Gastrocnemius medialis (tissue), 4 donors: Measurements from ENCODE around the gene PAPPA. TPM values are rescaled to one million over a fixed set of nuclear protein-coding genes. Genes with fewer than 3 reads are reported as not detected.

Experiments
- ATAC-seq, 2 donors: fragments of 150-250 bp; one replicate each; pipeline ENCODE4 v1.9.1; 2016
- DNase-seq, 2 donors: peaks; one replicate each; pipeline ENCODE4 v3.0.0-alpha.2; 2019
- H3K27ac ChIP-seq, 4 donors: fragments of 200-600 bp; sonication (generic); 1 replicate in 1 of 4; 2 replicates in 3 of 4; pipeline ENCODE4 v1.5.1; 2016 to 2018; ENCODE audit warnings: mild to moderate bottlenecking in 2 of 4, moderate library complexity in 1 of 4
- H3K27me3 ChIP-seq, 3 donors: fragments of 200-600 bp; sonication (generic) in 2 of 3; 1 replicate in 1 of 3; 2 replicates in 2 of 3; pipeline versions ENCODE4 v1.5.1 to v1.6.0; 2016 to 2019; ENCODE audit warnings: mild to moderate bottlenecking in 1 of 3, moderate library complexity in 1 of 3
- H3K36me3 ChIP-seq, 2 donors: fragments of 200-600 bp; sonication (generic) in 1 of 2; one replicate each; pipeline ENCODE4 v1.5.1; 2017 to 2018
- H3K4me1 ChIP-seq, 2 donors: fragments of 200-600 bp; sonication (generic) in 1 of 2; one replicate each; pipeline ENCODE4 v1.5.1; 2016 to 2017; ENCODE audit warnings: mild to moderate bottlenecking in 2 of 2
- H3K4me3 ChIP-seq, 4 donors: fragments of 200-600 bp; sonication (generic) in 3 of 4; 1 replicate in 1 of 4; 2 replicates in 3 of 4; pipeline ENCODE4 v1.5.1; 2016 to 2019; ENCODE audit warnings: mild to moderate bottlenecking in 2 of 4
- H3K9me3 ChIP-seq, 3 donors: fragments of 200-600 bp; sonication (generic) in 2 of 3; 1 replicate in 1 of 3; 2 replicates in 2 of 3; pipeline ENCODE4 v1.5.1; 2016 to 2019
- POLR2A ChIP-seq, 2 donors: fragments of 450-650 bp; IDR thresholded peaks; one replicate each; pipeline ENCODE4 v1.6.1; 2017; ENCODE audit warnings: antibody characterized with exemption in 2 of 2, mild to moderate bottlenecking in 2 of 2, moderate library complexity in 2 of 2
- in situ Hi-C, 4 donors: fragments of 200-750 bp; cut with MboI; loops; one replicate each; pipeline versions ENCODE4 v1.15.0 to v1.8.0; 2017; ENCODE audit warnings: low sequenced_read_pairs in 4 of 4
- intact Hi-C: fragments of 100-400 bp; cut with DNase I; formaldehyde crosslinking; loops from one replicate; pipeline ENCODE4 v1.15.1; 2023; ENCODE audit warnings: low total_unique reads
- total RNA-seq, 4 donors: library from RNA; depleted of rRNA; stranded (reverse); fragments of >200 nt; gene quantifications; one replicate each; pipeline versions ENCODE4 v1.1.0 to v1.2.3, GENCODE V29; 2016
- TF ChIP-seq, protein P1 (sequence below), 5 experiments: fragments of 450-650 bp in 3 of 5; fragments of 200-600 bp in 2 of 5; sonication (generic) in 2 of 5; IDR thresholded peaks in 4 of 5; conservative IDR thresholded peaks in 1 of 5; 1 replicate in 4 of 5; 2 replicates in 1 of 5; pipeline ENCODE4 v1.5.1; 2016 to 2019; ENCODE audit warnings: antibody characterized with exemption in 5 of 5, mild to moderate bottlenecking in 3 of 5, moderate library complexity in 3 of 5

PAPPA gene
- total RNA-seq, 4 donors from 2014 or later, result 0.56 to 2.1 (median 1.4) TPM

GRCh38 chr9:116342941-116343340 lies 189.3 kb downstream of the PAPPA start:
- Histone ChIP-seq H3K9me3 (no peaks in the 10 kb centered on the region), H3K4me1 (no peaks in the 10 kb centered on the region), H3K4me3 (no peak overlapping the region), H3K27ac (no peak overlapping the region), H3K27me3 (no peaks in the 10 kb centered on the region), H3K36me3 (no peaks in the 10 kb centered on the region)
- TF ChIP-seq POLR2A (IDR thresholded peaks at IDR 0.05), result no peak
- TF ChIP-seq, protein P1, sequence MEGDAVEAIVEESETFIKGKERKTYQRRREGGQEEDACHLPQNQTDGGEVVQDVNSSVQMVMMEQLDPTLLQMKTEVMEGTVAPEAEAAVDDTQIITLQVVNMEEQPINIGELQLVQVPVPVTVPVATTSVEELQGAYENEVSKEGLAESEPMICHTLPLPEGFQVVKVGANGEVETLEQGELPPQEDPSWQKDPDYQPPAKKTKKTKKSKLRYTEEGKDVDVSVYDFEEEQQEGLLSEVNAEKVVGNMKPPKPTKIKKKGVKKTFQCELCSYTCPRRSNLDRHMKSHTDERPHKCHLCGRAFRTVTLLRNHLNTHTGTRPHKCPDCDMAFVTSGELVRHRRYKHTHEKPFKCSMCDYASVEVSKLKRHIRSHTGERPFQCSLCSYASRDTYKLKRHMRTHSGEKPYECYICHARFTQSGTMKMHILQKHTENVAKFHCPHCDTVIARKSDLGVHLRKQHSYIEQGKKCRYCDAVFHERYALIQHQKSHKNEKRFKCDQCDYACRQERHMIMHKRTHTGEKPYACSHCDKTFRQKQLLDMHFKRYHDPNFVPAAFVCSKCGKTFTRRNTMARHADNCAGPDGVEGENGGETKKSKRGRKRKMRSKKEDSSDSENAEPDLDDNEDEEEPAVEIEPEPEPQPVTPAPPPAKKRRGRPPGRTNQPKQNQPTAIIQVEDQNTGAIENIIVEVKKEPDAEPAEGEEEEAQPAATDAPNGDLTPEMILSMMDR (IDR thresholded peaks at IDR 0.05 in 4 of 5, conservative IDR thresholded peaks at IDR 0.05 in 1 of 5), result no peak
- no peak for ATAC-seq
- intact Hi-C loops (no loop called here), in situ Hi-C loops (no loop called here)
- no peak for DNase-seq

DNA sequence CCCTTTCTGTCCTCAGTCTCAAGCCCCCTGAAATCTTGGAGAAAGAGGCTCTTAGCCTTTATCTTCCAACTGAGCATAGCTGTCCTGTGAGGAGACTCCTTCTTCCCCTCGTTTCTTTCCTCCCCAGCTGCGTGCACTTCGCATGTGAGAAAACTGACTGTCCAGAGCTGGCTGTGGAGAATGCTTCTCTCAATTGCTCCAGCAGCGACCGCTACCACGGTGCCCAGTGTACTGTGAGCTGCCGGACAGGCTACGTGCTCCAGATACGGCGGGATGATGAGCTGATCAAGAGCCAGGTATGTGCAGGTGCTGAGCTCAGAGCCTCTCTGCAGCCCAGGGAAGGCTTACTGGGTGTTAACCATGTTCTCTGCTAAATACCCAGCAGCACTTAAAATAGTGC lies 190.8 kb downstream of the PAPPA start:
- no peak for ATAC-seq
- intact Hi-C loops, result no loop called here

DNA sequence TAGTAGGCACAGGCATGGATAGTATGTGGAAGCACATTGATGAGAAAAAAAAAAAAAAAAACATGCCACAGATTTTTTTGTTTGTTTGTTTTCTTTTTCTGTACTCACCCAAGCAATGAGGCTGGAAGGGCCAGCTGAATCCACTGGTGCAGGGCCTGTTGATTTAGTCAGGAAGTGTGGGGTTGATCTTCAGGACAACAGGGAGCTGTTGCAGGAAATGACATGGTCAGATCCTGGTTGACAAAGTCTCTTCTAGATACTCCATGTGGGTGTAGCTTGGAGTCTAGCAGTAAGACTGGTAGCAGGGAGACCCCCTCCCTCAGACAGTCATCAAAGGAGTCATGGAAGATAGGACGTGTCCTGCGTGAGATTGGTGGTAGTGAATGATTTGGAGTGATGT lies 191.8 kb downstream of the PAPPA start:
- DNase-seq, result no peak
- TF ChIP-seq, protein P1 (IDR thresholded peaks at IDR 0.05 in 4 of 5, conservative IDR thresholded peaks at IDR 0.05 in 1 of 5), result no peak
- Histone ChIP-seq H3K4me1 (no peaks in the 10 kb centered on the region), H3K4me3 (no peak overlapping the region), H3K27me3 (no peaks in the 10 kb centered on the region), H3K36me3 (no peaks in the 10 kb centered on the region), H3K27ac (no peak overlapping the region), H3K9me3 (no peaks in the 10 kb centered on the region)
- intact Hi-C loops, result no loop called here
- ATAC-seq, result no peak
- in situ Hi-C loops, result no loop called here

More for the DNA sequence above, 190.8 kb downstream of the PAPPA start:
- no peak overlapping the region for H3K27ac ChIP-seq
- no peaks in the 10 kb centered on the region for H3K9me3 ChIP-seq
- H3K27me3 ChIP-seq, result no peaks in the 10 kb centered on the region
- TF ChIP-seq, protein P1 (IDR thresholded peaks at IDR 0.05 in 4 of 5, conservative IDR thresholded peaks at IDR 0.05 in 1 of 5), result no peak
- no peak for TF ChIP-seq POLR2A (IDR thresholded peaks at IDR 0.05)
- no peak overlapping the region for H3K4me3 ChIP-seq
- no peak for DNase-seq
- no peaks in the 10 kb centered on the region for H3K4me1 ChIP-seq
- in situ Hi-C loops, result no loop called here
- no peaks in the 10 kb centered on the region for H3K36me3 ChIP-seq

- DNase-seq (no peak), ATAC-seq (no peak)
- H3K36me3 ChIP-seq, result no peaks in the 10 kb centered on the region
- no peak overlapping the region for H3K4me3 ChIP-seq
- no peaks in the 10 kb centered on the region for H3K27me3 ChIP-seq
- intact Hi-C loops (no loop called here), in situ Hi-C loops (no loop called here)
- H3K4me1 ChIP-seq, result no peaks in the 10 kb centered on the region
- TF ChIP-seq POLR2A (IDR thresholded peaks at IDR 0.05), result no peak
- TF ChIP-seq, protein P1 (IDR thresholded peaks at IDR 0.05 in 4 of 5, conservative IDR thresholded peaks at IDR 0.05 in 1 of 5), result no peak
- no peaks in the 10 kb centered on the region for H3K9me3 ChIP-seq
- H3K27ac ChIP-seq, result no peak overlapping the region
Measured at GRCh38 chr9:116345817-116346216, 192.2 kb downstream of the PAPPA start.

DNA sequence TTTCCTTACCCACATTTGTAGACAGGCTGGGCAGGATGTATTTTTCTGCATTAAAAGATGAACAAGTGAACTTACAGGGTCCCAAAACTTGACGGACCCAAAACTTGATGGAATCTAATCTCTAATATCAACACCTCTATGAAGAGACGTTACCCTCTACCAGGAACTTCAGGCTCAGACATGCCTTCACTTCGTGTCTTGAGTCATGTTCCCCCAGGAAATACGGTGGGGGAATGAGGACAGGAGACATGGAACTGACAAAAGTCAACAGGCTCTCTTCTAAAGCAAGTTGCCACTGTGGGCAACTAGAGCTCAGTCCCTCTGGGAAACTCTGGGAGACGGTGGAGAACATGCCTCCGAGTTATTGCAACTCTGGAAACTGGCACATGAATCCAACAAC lies 196.1 kb downstream of the PAPPA start:
- intact Hi-C loops, result no loop called here
- TF ChIP-seq, protein P1 (IDR thresholded peaks at IDR 0.05 in 4 of 5, conservative IDR thresholded peaks at IDR 0.05 in 1 of 5), result no peak
- TF ChIP-seq POLR2A (IDR thresholded peaks at IDR 0.05), result no peak
- Histone ChIP-seq H3K36me3 (no peaks in the 10 kb centered on the region), H3K4me1 (peaks cover 0 to 2% of the 10 kb centered on the region in 2 donors), H3K27me3 (no peaks in the 10 kb centered on the region), H3K9me3 (no peaks in the 10 kb centered on the region), H3K4me3 (no peak overlapping the region), H3K27ac (no peak overlapping the region)
- ATAC-seq (no peak), DNase-seq (no peak)
- in situ Hi-C loops, result loop anchor here in 2 of 4 donors (25.0 kb wide), 2 partner anchors 187 to 213 kb away; partner anchors contain the start of gene PAPPA (in 1 of the 2)
